KMS-11 (cell line): ENCODE data around the gene ATMIN.

ENCODE experiments used
- H2AFZ ChIP-seq: fragments of 200-600 bp; sonication (generic); 2 replicates; pipeline ENCODE4 v1.6.1; 2016; ENCODE audit warnings: antibody characterized with exemption, mixed run types, low read depth
- H3K27ac ChIP-seq: fragments of 200-600 bp; sonication (generic); 2 replicates; pipeline ENCODE4 v1.6.1; 2016; ENCODE audit warnings: mild to moderate bottlenecking, mixed run types
- H3K27me3 ChIP-seq: fragments of 200-600 bp; sonication (generic); 2 replicates; pipeline ENCODE4 v1.6.1; 2017; ENCODE audit warnings: mild to moderate bottlenecking, low read depth, mixed run types, moderate library complexity; ENCODE audit not compliant: insufficient read depth
- H3K36me3 ChIP-seq: fragments of 200-600 bp; sonication (generic); 2 replicates; pipeline ENCODE4 v1.6.1; 2017; ENCODE audit warnings: mild to moderate bottlenecking, mixed run types; ENCODE audit not compliant: insufficient read depth
- H3K4me1 ChIP-seq: fragments of 200-600 bp; sonication (generic); 2 replicates; pipeline ENCODE4 v1.6.1; 2016; ENCODE audit warnings: mild to moderate bottlenecking, low read depth, mixed run types; ENCODE audit not compliant: poor library complexity, severe bottlenecking
- H3K4me2 ChIP-seq: fragments of 200-600 bp; sonication (generic); 2 replicates; pipeline ENCODE4 v1.7.0; 2016; ENCODE audit warnings: mild to moderate bottlenecking, mixed run types
- H3K4me3 ChIP-seq: fragments of 200-600 bp; sonication (generic); IDR thresholded peaks from 2 replicates; pipeline ENCODE4 v1.6.1; 2017; ENCODE audit warnings: low read depth, low read length, mixed read lengths; ENCODE audit not compliant: insufficient read depth
- H3K79me2 ChIP-seq: fragments of 200-600 bp; sonication (generic); 2 replicates; pipeline ENCODE4 v1.6.1; 2016; ENCODE audit warnings: low read depth, mixed run types; ENCODE audit not compliant: insufficient read depth
- H3K9ac ChIP-seq: fragments of 200-600 bp; sonication (generic); 2 replicates; pipeline ENCODE4 v1.6.1; 2016; ENCODE audit warnings: mild to moderate bottlenecking, mixed run types
- H4K20me1 ChIP-seq: fragments of 200-600 bp; sonication (generic); 2 replicates; pipeline ENCODE4 v1.6.1; 2016; ENCODE audit warnings: mild to moderate bottlenecking, mixed run types; ENCODE audit not compliant: insufficient read depth
- CTCF ChIP-seq: fragments of 200-600 bp; sonication (generic); conservative IDR thresholded peaks from 2 replicates; pipeline ENCODE4 v1.6.1; 2017; ENCODE audit warnings: low read depth, mild to moderate bottlenecking, antibody characterized with exemption, low read length, moderate library complexity, mixed read lengths

ATMIN gene

GRCh38 chr16:81029930-81030604, 5.6 kb upstream of the ATMIN start:
- H3K4me1 ChIP-seq = no peaks in the 10 kb centered on the region
- H3K4me2 ChIP-seq = no peak overlapping the region
- H3K27me3 ChIP-seq = no peaks in the 10 kb centered on the region
- H3K36me3 ChIP-seq = no peaks in the 10 kb centered on the region; the same call in 1 of the 2 replicates
- no peak for TF ChIP-seq CTCF
- H2AFZ ChIP-seq = no peak overlapping the region
- no peaks in the 10 kb centered on the region for H3K79me2 ChIP-seq
- H3K27ac ChIP-seq = no peak overlapping the region
- H4K20me1 ChIP-seq = no peaks in the 10 kb centered on the region
- no peak overlapping the region for H3K4me3 ChIP-seq
- no peak overlapping the region for H3K9ac ChIP-seq

- H3K4me3 ChIP-seq = no peak overlapping the region
- no peaks in the 10 kb centered on the region for H3K27me3 ChIP-seq
- no peaks in the 10 kb centered on the region for H4K20me1 ChIP-seq
- H3K4me1 ChIP-seq = peaks cover 11% of the 10 kb centered on the region
- H3K4me2 ChIP-seq = peak overlapping the region; percentile 93
- H3K36me3 ChIP-seq = no peaks in the 10 kb centered on the region
- no peak for TF ChIP-seq CTCF
- H3K9ac ChIP-seq = peak overlapping the region; percentile 16; the same call in 1 of the 2 replicates
- peak overlapping the region; percentile 39 for H2AFZ ChIP-seq
- peak overlapping the region; percentile 17; the same call in 1 of the 2 replicates for H3K27ac ChIP-seq
- H3K79me2 ChIP-seq = peaks cover 25% of the 10 kb centered on the region; the same call in 1 of the 2 replicates
Observed at GRCh38 chr16:81035975-81036750, 521 bp downstream of the ATMIN start.

GRCh38 chr16:81036751-81037350, 1.2 kb downstream of the ATMIN start:
- Histone ChIP-seq H3K4me1 (peaks cover 11% of the 10 kb centered on the region), H3K4me2 (peak overlapping the region; percentile 93), H3K27ac (peak overlapping the region; percentile 17; the same call in 1 of the 2 replicates), H3K36me3 (peaks cover 5% of the 10 kb centered on the region; the same call in 1 of the 2 replicates), H2AFZ (peak overlapping the region; percentile 39), H3K27me3 (no peaks in the 10 kb centered on the region), H3K4me3 (no peak overlapping the region), H3K79me2 (peaks cover 25% of the 10 kb centered on the region; the same call in 1 of the 2 replicates), H4K20me1 (no peaks in the 10 kb centered on the region), H3K9ac (peak overlapping the region; percentile 16; the same call in 1 of the 2 replicates)
- TF ChIP-seq CTCF = no peak

GRCh38 chr16:81040131-81040530, 4.5 kb downstream of the ATMIN start:
- no peak overlapping the region for H3K27ac ChIP-seq
- peaks cover 25% of the 10 kb centered on the region; the same call in 1 of the 2 replicates for H3K79me2 ChIP-seq
- no peaks in the 10 kb centered on the region for H3K27me3 ChIP-seq
- peaks cover 6% of the 10 kb centered on the region; the same call in 1 of the 2 replicates for H3K36me3 ChIP-seq
- H3K4me1 ChIP-seq = peaks cover 11% of the 10 kb centered on the region
- no peak for TF ChIP-seq CTCF
- no peak overlapping the region for H3K4me3 ChIP-seq
- no peak overlapping the region for H3K9ac ChIP-seq
- H4K20me1 ChIP-seq = no peaks in the 10 kb centered on the region
- H3K4me2 ChIP-seq = no peak overlapping the region
- no peak overlapping the region for H2AFZ ChIP-seq
